Breast epithelium (tissue), 3 donors: ENCODE results near the gene LAMB4.

Experiments
- CTCF ChIP-seq, 3 donors: fragments of 450-650 bp; IDR thresholded peaks; one replicate each; pipeline ENCODE4 v1.5.1; 2016 to 2017; ENCODE audit warnings: antibody characterized with exemption in 3 of 3, mild to moderate bottlenecking in 3 of 3, moderate library complexity in 3 of 3
- POLR2A ChIP-seq: fragments of 450-650 bp; IDR thresholded peaks from one replicate; pipeline ENCODE4 v1.6.1; 2016; ENCODE audit warnings: antibody characterized with exemption, mild to moderate bottlenecking, moderate library complexity
- POLR2AphosphoS5 ChIP-seq, 3 donors: sonication (generic); formaldehyde crosslinking; IDR thresholded peaks; one replicate each; pipeline ENCODE4 v1.6.1; 2017; ENCODE audit warnings: antibody characterized with exemption in 3 of 3

GRCh38 chr7:108069646-108070045, 60.5 kb downstream of the LAMB4 start:
- TF ChIP-seq CTCF (IDR thresholded peaks at IDR 0.05) = no peak
- TF ChIP-seq POLR2A = no peak
- TF ChIP-seq POLR2AphosphoS5 (IDR thresholded peaks at IDR 0.05) = no peak
